Neural cell (in vitro differentiated cells): ENCODE data around the gene AIP. TPM values are rescaled to one million over a fixed set of nuclear protein-coding genes. Genes with fewer than 3 reads are reported as not detected.

Experiments used
- H2AFZ ChIP-seq: fragments of 200-600, 300-800 bp; sonication (generic), shearing (Covaris generic); 2 replicates; pipeline ENCODE4 v1.6.0; 2014; ENCODE audit warnings: low read depth, mild to moderate bottlenecking, antibody characterized with exemption, low read length, moderate library complexity
- H3F3A ChIP-seq: fragments of 200-600 bp; shearing (Covaris generic); 2 replicates; pipeline ENCODE4 v1.6.1; 2016; ENCODE audit warnings: mild to moderate bottlenecking, moderate library complexity, mixed read lengths, antibody characterized with exemption, low read length; ENCODE audit not compliant: insufficient read depth, poor library complexity, severe bottlenecking
- H3K27ac ChIP-seq: fragments of 200-600, 300-800 bp; sonication (generic), shearing (Covaris generic); 2 replicates; pipeline ENCODE4 v1.5.1; 2014; ENCODE audit warnings: mild to moderate bottlenecking, low read length, moderate library complexity
- H3K27me3 ChIP-seq: fragments of 300-800, 200-600 bp; sonication (generic), shearing (Covaris generic); 2 replicates; pipeline ENCODE4 v1.6.0; 2014; ENCODE audit warnings: mild to moderate bottlenecking, low read depth, low read length, moderate library complexity; ENCODE audit not compliant: insufficient read depth
- H3K36me3 ChIP-seq: fragments of 300-800, 200-600 bp; sonication (generic), shearing (Covaris generic); 2 replicates; pipeline ENCODE4 v1.5.1; 2014; ENCODE audit warnings: mild to moderate bottlenecking, antibody characterized with exemption, low read length, moderate library complexity; ENCODE audit not compliant: insufficient read depth
- H3K4me2 ChIP-seq: fragments of 300-800, 200-600 bp; sonication (generic), shearing (Covaris generic); 2 replicates; pipeline ENCODE4 v1.6.0; 2014; ENCODE audit warnings: mild to moderate bottlenecking, low read length
- H3K4me3 ChIP-seq: fragments of 300-800, 200-600 bp; sonication (generic), shearing (Covaris generic); 2 replicates; pipeline ENCODE4 v1.5.1; 2014; ENCODE audit warnings: mild to moderate bottlenecking, low read length, moderate library complexity
- H3K79me2 ChIP-seq: fragments of 200-600 bp; shearing (Covaris generic); replicated peaks from 2 replicates; pipeline ENCODE4 v1.6.0; 2014; ENCODE audit warnings: mild to moderate bottlenecking, low read length, moderate library complexity; ENCODE audit not compliant: insufficient read depth
- H3K9ac ChIP-seq: fragments of 300-800, 200-600 bp; sonication (generic), shearing (Covaris generic); 2 replicates; pipeline ENCODE4 v1.6.1; 2016; ENCODE audit warnings: mild to moderate bottlenecking, low read length, mixed read lengths
- H3K9me2 ChIP-seq: fragments of 200-600 bp; shearing (Covaris generic); 2 replicates; pipeline ENCODE4 v1.6.1; 2016; ENCODE audit warnings: mild to moderate bottlenecking, low read length, mixed read lengths; ENCODE audit not compliant: insufficient read depth
- H3K9me3 ChIP-seq: fragments of 200-600, 300-800 bp; sonication (generic), shearing (Covaris generic); 2 replicates; pipeline ENCODE4 v1.6.1; 2016; ENCODE audit warnings: mild to moderate bottlenecking, mixed run types, low read length, moderate library complexity, mixed read lengths
- H4K20me1 ChIP-seq: fragments of 200-600 bp; shearing (Covaris generic); 2 replicates; pipeline ENCODE4 v1.6.1; 2016; ENCODE audit warnings: mild to moderate bottlenecking, mixed run types; ENCODE audit not compliant: insufficient read depth
- EP300 ChIP-seq: fragments of 450-650 bp; conservative IDR thresholded peaks from 2 replicates; pipeline ENCODE4 v1.6.1; 2014; ENCODE audit warnings: antibody characterized with exemption, mild to moderate bottlenecking, moderate library complexity; ENCODE audit not compliant: poor library complexity, severe bottlenecking
- EZH2 ChIP-seq: fragments of 200-600, 300-800 bp; shearing (Covaris generic), sonication (generic); IDR thresholded peaks from 2 replicates; pipeline ENCODE4 v1.6.1; 2014; ENCODE audit warnings: antibody characterized with exemption, low read length, borderline replicate concordance, mild to moderate bottlenecking; ENCODE audit not compliant: insufficient read depth, poor library complexity, severe bottlenecking
- MXI1 ChIP-seq: fragments of 450-650 bp; conservative IDR thresholded peaks from 2 replicates; pipeline ENCODE4 v1.6.1; 2014; ENCODE audit warnings: antibody characterized with exemption, mild to moderate bottlenecking; ENCODE audit not compliant: poor library complexity, severe bottlenecking
- POLR2AphosphoS5 ChIP-seq: IDR thresholded peaks from 2 replicates; pipeline ENCODE4 v1.6.1; 2012
- RAD21 ChIP-seq: fragments of 450-650 bp; conservative IDR thresholded peaks from 2 replicates; pipeline ENCODE4 v1.6.1; 2014; ENCODE audit warnings: antibody characterized with exemption, mild to moderate bottlenecking, moderate library complexity
- REST ChIP-seq: IDR thresholded peaks from 2 replicates; pipeline ENCODE4 v1.6.1; 2012; ENCODE audit warnings: borderline replicate concordance
- SMC3 ChIP-seq: fragments of 450-650 bp; conservative IDR thresholded peaks from 2 replicates; pipeline ENCODE4 v1.6.1; 2014; ENCODE audit warnings: antibody characterized with exemption, mild to moderate bottlenecking, moderate library complexity; ENCODE audit not compliant: poor library complexity
- TAF1 ChIP-seq: IDR thresholded peaks from 2 replicates; pipeline ENCODE4 v1.6.1; 2012; ENCODE audit warnings: low read depth
- polyA plus RNA-seq: library from polyadenylated mRNA; depleted of rRNA; stranded (reverse); fragments of >200 nt; gene quantifications from 2 replicates; pipeline ENCODE4 v1.2.3, GENCODE V29; 2014
- TF ChIP-seq, protein P1 (sequence below): fragments of 450-650 bp; IDR thresholded peaks from 2 replicates; pipeline ENCODE4 v1.5.1; 2014; ENCODE audit warnings: antibody characterized with exemption, mild to moderate bottlenecking, moderate library complexity; ENCODE audit not compliant: poor library complexity, severe bottlenecking

Gene AIP
- polyA plus RNA-seq, 1 donor from 2014 or later, result 83.9 TPM

DNA sequence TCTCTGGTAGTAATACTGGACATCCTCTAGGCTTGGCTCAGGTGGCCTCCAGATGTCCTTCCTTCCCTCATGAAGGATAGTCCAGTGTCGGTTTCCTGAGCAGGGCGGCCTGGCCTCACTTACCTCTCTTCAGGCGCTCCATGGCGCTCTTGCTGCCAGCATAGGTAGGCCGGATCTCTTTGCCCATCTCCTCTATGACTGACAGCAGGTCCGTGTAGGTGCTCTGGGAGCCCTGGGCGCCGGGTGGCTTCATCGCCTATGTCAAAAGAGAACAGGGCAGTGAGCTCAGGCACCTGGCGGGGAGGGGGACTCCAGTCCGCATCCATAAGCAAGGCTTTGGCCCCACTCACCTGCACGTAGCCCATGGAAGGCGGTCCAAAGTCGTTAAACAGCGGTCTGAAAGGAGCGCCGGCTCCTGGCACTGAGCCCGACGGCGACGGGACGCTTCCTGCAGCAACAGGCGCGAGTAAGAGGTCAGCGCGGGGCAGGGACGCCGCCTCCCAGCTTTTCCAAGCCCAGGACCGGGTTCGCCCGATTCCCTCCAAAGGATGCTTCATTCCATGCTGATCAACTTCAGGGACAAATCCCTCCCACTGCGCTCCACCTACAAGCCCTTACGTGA, 24.5 kb downstream of the AIP start:
- Histone ChIP-seq H3K36me3 (no peaks in the 10 kb centered on the region), H3K9me2 (no peaks in the 10 kb centered on the region), H4K20me1 (no peaks in the 10 kb centered on the region), H3K4me3 (peak overlapping the region; percentile 78), H2AFZ (no peak overlapping the region), H3K9me3 (no peaks in the 10 kb centered on the region), H3F3A (no peaks in the 10 kb centered on the region), H3K9ac (peak overlapping the region; percentile 60), H3K4me2 (peak overlapping the region; percentile 65), H3K27me3 (no peaks in the 10 kb centered on the region), H3K79me2 (peaks cover 15% of the 10 kb centered on the region), H3K27ac (peak overlapping the region; percentile 95)
- TF ChIP-seq SMC3 (no peak), POLR2AphosphoS5 (no peak), RAD21 (no peak), REST (no peak), EP300 (no peak), TAF1 (no peak), EZH2 (no peak), MXI1 (no peak)
- TF ChIP-seq, protein P1, sequence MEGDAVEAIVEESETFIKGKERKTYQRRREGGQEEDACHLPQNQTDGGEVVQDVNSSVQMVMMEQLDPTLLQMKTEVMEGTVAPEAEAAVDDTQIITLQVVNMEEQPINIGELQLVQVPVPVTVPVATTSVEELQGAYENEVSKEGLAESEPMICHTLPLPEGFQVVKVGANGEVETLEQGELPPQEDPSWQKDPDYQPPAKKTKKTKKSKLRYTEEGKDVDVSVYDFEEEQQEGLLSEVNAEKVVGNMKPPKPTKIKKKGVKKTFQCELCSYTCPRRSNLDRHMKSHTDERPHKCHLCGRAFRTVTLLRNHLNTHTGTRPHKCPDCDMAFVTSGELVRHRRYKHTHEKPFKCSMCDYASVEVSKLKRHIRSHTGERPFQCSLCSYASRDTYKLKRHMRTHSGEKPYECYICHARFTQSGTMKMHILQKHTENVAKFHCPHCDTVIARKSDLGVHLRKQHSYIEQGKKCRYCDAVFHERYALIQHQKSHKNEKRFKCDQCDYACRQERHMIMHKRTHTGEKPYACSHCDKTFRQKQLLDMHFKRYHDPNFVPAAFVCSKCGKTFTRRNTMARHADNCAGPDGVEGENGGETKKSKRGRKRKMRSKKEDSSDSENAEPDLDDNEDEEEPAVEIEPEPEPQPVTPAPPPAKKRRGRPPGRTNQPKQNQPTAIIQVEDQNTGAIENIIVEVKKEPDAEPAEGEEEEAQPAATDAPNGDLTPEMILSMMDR, result no peak

GRCh38 chr11:67507864-67508485, 25.1 kb downstream of the AIP start, which contains the start of gene CDK2AP2:
CDK2AP2 (minus strand) TSS chr11:67508162; CDS start chr11:67508082, 80 bp downstream.
- no peaks in the 10 kb centered on the region for H3F3A ChIP-seq
- H3K79me2 ChIP-seq, result peaks cover 9% of the 10 kb centered on the region
- no peaks in the 10 kb centered on the region for H3K27me3 ChIP-seq
- no peaks in the 10 kb centered on the region for H4K20me1 ChIP-seq
- no peaks in the 10 kb centered on the region for H3K9me2 ChIP-seq
- H3K9ac ChIP-seq, result peak within 1 kb of the TSS; percentile 94
- H3K4me2 ChIP-seq, result peak within 1 kb of the TSS; percentile 65
- H2AFZ ChIP-seq, result peak within 1 kb of the TSS; percentile 77
- peak within 1 kb of the TSS; percentile 95 for H3K27ac ChIP-seq
- TF ChIP-seq, protein P1, result peak; percentile 44
- TF ChIP-seq EZH2, result no peak
- no peaks in the 10 kb centered on the region for H3K36me3 ChIP-seq
- H3K4me3 ChIP-seq, result peak within 1 kb of the TSS; percentile 78
- H3K9me3 ChIP-seq, result no peaks in the 10 kb centered on the region
